Stimulated activated CD4-positive, alpha-beta T cell treated with anti-CD3 and anti-CD28 coated beads, Interleukin-15, amount 100 ng/mL, for 1 hour (primary cell): ENCODE data around the gene MMP24OS.
"Not testable (repeated sequence)": the region's sequence is repeated elsewhere in the genome, so short reads cannot be mapped to it uniquely, and the experiment has no call there.

Source experiments
- DNase-seq, 2 donors: peaks; one replicate each; pipeline ENCODE4 v3.0.0-alpha.2; 2020; ENCODE audit warnings: low read depth in 1 of 2, low spot score in 1 of 2

Gene MMP24OS

GRCh38 chr20:35277531-35278395, at the start of gene MMP24OS:
MMP24OS (minus strand) TSS chr20:35278122; CDS start chr20:35277929, 193 bp downstream.
- DNase-seq, result peak; percentile 74 to 78

DNA sequence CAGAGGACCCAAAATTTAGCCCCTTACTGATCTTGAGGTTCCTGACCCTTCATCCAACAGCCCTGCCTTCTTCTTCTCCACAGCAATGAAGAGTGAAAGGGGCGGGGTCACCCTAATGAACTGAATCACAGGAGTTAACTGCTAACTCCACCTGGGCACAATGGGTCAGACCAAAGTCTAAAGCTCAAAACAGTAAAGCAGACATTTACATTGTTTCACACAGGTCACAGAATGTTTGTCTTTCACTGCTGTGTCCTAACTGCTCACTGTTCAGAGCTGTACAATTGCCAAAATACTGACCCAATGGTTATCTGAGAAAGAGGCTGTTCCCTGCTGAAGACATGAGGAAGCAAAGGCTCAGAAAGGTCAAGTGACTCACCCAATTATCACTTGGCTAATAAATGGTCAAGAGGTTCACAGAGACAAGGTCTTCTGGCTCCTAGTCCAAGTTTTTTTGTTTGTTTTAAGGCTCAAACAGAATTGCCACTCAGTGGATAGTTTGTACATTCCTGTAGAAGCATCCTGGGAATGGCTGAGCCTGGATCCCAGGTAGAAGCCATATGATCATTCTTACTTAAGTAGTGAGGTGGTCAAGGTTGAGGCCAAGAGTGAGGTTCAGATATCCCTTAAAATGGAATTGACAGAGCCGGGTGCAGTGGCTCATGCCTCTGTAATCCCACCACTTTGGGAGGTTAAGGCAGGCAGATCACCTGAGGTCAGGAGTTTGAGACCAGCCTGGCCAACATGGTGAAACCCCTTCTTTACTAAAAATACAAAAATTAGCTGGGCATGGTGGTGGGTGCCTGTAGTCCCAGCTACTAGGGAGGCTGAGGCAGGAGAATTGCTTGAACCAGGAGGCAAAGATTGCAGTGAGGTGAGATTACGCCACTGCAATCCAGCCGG, 49.4 kb upstream of the MMP24OS start:
- DNase-seq, result no peak

- no peak for DNase-seq
Observed at GRCh38 chr20:35326740-35327073, 48.8 kb upstream of the MMP24OS start.

DNA sequence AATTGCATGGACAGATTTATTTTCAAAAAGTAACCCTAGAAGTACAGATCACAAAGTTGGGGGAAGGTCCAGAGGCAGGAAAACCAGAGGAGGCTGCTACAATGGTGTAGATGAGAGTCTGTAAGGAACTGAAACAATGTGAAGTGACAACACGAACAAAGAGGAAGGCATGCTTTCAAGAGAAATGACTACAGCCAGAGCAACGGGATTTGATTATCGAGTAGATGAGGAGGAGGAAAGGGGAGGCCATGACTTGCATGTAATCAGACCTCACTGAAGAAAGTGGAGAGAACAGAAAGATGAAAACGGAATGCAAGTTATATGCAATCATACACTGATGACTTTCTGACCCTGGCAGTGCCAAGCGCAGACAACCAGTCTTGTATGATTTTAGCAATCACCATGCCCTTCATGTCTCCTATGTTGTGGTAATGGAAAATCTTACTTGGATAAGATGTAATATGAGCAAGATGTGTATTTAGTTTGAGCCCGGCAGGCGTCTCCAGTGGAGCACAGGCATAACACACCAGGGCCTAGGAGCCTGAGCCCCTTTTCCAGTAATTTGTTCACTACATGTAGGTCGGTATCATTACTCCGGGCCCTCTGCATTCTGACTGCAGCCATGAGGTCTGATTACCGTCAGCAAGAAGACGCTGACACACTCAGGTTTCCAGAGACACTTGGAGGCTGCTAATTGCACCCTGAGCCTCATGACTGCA, 48.3 kb upstream of the MMP24OS start:
- DNase-seq, result no peak

DNA sequence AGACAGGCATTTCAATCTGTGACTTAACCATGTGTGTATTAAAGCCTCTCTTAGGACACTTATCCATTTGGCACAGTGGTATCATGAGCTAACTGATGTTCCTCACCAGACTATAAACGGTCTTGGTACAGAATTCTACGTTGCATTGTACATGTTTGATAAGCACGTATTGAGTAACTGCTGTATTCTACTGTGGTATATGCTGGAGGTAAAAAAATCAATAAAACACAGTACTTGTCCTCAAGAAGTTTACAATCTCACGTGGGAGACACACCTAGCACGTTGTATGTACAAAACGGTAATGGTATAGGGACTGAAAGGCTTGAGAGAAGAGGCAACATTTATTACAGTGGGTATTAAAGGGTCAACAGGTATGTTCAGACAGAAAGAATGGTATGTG, 47.5 kb upstream of the MMP24OS start:
- no peak for DNase-seq

DNA sequence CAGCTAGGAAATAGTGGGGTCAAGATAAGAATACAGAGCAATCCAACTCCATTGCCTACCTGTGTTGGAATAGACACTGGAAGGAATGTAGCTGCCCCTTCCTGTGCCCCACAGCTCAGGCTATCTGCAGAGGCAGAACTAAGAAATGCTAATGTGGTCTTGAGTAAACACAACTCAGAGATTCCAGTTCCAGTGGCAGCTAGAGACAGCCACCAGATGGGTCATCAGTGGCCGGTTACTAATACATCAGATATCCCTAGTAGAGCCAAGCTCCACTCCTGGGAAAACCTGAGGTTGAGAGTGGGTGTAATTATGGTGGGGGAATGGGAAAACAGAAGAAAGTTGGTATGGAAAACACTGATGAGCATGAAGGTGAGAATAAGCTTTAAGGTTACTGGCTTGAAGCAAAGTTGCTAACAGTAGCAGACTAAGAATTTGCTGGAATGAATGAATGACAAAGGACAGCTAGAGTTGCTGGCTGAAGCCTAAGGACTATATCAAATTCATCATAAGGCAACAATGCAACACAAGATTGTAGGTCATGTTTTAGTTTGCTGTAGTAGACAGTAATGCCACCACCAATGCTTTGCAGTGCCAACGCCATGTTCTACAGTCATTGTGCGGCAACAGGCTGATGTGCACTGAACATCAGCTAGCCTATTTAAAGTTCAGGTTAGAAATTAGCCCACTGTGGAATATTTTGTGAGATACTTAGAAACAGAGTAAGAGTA, 42.6 kb upstream of the MMP24OS start:
- DNase-seq, result no peak

DNA sequence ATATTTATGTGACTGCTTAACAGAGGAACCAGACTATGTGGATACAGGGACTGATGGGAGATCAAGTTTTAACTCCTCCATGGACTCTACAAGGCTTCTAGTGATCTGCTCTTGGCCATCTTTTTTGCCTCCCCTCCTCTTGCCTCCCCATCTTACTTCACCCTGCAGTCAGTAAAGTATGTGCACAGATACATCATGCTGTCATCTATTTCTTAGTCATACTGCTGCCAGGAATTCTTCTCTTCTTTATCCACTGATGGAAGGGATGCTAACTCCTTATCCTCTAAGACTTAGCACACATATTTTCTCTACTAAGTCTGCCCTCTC, 41.9 kb upstream of the MMP24OS start:
- DNase-seq, result no peak

DNA sequence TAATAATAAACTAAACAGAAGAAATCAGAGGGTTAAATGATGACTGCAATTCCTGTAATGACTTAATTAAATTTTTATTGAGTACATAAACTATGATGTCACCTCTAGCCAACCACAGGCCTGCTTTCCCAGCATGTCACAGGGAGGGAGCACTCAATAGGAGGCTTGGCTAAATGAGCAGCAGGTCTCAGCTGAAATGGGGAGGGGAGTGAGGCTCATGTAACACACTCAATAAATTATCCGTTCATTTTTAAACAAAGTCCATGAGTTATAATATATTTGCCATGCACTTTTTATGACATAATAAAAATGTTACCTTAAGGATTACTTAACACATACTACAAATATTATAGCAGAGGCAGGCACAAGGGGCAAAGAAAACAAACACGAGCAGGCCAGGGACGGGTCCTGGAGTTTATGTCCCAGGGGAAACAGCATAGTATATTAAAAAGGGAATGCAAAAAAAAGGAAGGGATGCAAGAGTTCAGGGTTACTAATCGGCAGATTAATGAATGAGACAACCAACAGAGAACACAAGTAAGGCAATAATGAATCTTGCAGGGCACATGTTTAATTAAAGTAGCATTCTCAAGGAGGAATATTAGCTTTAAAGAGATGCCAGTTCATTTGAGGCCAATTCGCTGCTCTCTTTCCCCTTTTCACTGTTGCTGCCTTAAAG, 41.4 kb upstream of the MMP24OS start:
- DNase-seq, result no peak

DNA sequence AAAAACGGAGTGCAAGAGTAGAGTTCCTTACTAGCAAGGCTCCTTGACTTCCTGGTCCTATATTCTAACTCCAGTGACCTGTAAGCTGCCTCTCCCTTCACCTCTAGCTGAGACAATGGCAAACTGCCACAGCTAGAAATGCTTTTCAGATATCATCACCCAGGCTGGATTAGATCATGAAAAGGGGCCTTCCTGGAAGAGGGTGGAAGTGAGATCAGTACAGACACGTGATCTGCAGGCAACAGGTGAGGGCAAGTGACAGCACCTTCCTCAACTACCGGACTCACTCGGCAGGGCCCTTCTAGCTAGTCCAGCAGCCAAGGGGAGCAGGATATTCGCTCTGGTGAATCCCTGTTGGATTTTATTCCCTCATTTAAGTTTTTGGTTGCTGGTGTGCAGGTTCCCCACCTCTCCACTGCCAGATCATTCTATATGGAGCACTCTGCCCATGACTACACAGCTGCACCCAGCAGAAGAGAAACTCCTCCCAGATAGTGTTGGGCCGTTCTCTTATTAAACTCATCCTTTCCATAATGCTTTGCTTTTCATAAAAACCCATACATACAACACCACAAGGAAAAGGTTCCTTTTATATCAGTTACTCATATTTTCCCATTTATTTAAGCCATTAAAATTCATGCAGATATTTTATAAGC, 40.7 kb upstream of the MMP24OS start:
- DNase-seq, result no peak

GRCh38 chr20:35317416-35318210, 39.7 kb upstream of the MMP24OS start:
- DNase-seq, result no peak

GRCh38 chr20:35316086-35316485, 38.2 kb upstream of the MMP24OS start:
- no peak for DNase-seq

DNA sequence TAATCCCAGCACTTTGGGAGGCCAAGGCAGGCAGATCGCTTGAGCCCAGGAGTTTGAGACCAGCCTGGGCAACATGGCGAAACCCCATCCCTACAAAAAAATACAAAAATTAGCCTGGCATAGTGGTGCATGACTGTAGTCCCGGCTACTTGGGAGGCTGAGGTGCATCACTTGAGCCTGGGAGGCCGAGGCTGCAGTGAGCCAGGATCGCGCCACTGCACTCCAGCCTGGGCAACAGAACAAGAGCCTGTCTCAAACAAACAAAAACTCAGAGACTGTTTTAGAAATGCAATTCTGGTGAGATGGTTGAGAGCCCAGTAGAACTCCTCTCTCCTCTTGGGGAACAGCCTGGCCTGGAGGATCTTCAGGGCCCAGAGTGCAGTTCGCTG, 37.7 kb upstream of the MMP24OS start:
- not testable (repeated sequence) for DNase-seq

- no peak for DNase-seq
Observed at GRCh38 chr20:35314816-35315631, 37.1 kb upstream of the MMP24OS start.

- DNase-seq, result no peak
Observed at GRCh38 chr20:35312318-35312717, 34.4 kb upstream of the MMP24OS start.

- no peak for DNase-seq
Observed at GRCh38 chr20:35311822-35312221, 33.9 kb upstream of the MMP24OS start.

DNA sequence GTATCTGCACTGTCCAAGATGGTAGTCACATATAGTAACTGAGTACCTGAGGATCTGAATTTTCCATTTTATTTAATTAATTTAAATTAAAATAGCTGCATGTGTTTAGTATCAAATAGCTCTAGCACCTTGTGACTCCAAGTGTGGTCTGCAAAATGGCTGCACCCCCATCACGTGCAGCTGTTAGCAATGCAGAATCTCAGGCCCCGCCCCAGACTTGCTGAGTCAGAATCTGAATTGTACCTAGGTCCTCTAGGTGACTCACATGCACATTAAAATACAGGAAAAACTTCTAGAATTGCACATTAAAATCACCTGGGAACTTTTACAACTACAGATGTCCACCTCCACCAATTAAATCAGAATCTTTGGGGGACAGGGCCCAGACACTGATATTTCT, 33.5 kb upstream of the MMP24OS start:
- peak in 1 of 2 donors; percentile 37 for DNase-seq

DNA sequence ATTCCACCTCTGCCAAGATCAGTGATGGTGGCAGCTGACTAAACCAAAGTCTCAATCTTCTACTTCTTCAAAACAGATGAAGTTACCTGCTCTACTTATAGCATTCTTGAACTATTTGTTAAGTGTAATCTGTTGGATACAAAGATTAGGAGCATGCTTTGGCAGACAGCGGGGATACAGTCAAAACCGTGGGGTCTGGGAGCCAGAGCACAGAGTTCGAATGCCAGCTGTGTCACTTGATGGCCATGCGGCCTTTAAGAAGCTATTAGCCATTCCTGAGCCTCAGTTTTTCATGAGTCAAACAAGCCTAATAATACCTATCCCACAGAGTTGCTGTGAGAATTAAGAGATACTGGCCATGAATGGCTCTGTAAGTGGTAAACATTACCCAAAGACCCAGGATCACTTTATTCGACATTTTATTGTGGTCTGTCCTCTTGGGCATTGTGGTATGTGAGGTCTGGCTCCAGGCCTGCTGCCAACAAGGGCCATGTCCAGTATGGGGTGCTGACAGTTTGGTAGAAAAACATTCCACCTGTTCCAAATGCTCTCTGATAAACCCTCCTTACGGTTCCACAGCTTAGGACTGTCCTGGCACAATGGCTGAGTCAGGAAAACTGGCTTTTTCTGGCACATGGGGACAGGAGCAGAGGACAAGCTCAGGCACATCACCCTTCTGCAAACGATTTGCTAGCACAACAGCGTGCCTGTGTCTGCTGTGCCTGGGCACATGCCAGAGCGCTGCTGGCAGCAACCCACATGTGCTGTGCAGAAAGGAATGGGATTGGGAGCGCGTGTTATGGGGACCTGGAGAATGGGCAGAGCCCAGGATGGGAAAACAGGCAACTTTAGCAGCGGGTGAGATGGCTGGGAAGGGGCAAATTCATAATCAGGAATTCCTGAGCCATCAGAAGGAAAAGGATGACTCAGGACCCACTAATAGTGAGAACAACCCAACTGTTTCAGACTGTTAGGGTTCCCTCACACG, 30.0 kb upstream of the MMP24OS start:
- DNase-seq, result no peak
